ENCODE results near the gene RTF2. TPM values are rescaled to one million over a fixed set of nuclear protein-coding genes. Genes with fewer than 3 reads are reported as not detected.

RTF2 gene
- total RNA-seq, 4 donors from 2014 or later = 54.3 to 74.1 (median 65.2) TPM

DNA sequence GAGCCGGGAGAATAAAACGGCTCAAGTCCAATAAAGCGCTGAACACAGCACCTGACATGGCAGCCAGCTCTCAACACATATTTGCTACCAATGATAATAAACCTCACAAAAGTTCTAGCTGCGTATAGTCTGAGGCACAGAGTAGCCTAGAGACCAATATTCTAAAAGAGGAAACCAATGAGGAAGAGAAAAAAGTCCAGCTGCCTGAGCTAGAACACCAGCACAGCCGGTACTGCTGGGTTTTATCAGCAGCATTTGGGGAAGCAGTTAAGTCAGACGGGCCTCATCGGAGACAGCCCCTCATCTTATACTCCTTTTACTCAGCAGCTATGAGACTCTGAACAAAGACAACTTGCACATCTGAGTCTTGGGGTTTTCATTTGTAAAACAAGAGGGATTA lies 2.4 kb upstream of the RTF2 start:
- Histone ChIP-seq H3K27me3 (no peaks in the 10 kb centered on the region), H3K27ac (peak overlapping the region in 1 of 4 donors; percentile 92), H3K4me3 (no peak overlapping the region), H3K4me1 (peaks cover 0 to 32% (median 17%) of the 10 kb centered on the region in 4 donors), H3K9me3 (no peaks in the 10 kb centered on the region), H3K36me3 (peaks cover 0 to 5% (median 0%) of the 10 kb centered on the region in 3 donors)
- TF ChIP-seq POLR2A (IDR thresholded peaks at IDR 0.05) (no peak), EP300 (IDR thresholded peaks at IDR 0.05) (no peak)
- TF ChIP-seq, protein P1, sequence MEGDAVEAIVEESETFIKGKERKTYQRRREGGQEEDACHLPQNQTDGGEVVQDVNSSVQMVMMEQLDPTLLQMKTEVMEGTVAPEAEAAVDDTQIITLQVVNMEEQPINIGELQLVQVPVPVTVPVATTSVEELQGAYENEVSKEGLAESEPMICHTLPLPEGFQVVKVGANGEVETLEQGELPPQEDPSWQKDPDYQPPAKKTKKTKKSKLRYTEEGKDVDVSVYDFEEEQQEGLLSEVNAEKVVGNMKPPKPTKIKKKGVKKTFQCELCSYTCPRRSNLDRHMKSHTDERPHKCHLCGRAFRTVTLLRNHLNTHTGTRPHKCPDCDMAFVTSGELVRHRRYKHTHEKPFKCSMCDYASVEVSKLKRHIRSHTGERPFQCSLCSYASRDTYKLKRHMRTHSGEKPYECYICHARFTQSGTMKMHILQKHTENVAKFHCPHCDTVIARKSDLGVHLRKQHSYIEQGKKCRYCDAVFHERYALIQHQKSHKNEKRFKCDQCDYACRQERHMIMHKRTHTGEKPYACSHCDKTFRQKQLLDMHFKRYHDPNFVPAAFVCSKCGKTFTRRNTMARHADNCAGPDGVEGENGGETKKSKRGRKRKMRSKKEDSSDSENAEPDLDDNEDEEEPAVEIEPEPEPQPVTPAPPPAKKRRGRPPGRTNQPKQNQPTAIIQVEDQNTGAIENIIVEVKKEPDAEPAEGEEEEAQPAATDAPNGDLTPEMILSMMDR (IDR thresholded peaks at IDR 0.05) = no peak
- no peak for DNase-seq (ENCODE audit: low spot score in 2 of 2)
- WGBS, 2 donors = 53 to 63% methylated on average over 7 of the region's 7 CpGs

DNA sequence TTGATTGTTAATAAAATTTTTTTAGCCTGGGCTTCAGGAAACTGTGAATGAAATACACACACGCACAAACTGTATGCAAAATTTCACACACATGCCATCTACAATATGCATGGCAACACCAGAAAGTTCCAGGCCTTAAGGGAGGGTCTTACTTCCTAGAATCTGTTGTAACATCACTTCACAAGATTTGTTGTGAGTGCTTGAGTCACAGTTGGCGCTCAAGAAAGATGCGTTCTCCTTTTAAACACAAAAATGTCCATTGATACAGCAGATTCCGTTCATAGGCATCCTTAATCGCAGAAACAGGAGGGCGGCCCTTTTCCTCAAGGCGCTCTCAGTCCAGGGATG lies 485 bp upstream of the RTF2 start:
- Histone ChIP-seq H3K4me3 (peak overlapping the region; percentile 57 to 92 (median 75)), H3K9me3 (no peaks in the 10 kb centered on the region), H3K36me3 (peaks cover 0 to 16% (median 0%) of the 10 kb centered on the region in 3 donors), H3K27me3 (no peaks in the 10 kb centered on the region), H3K4me1 (peaks cover 0 to 35% (median 17%) of the 10 kb centered on the region in 4 donors), H3K27ac (peak overlapping the region; percentile 82 to 92 (median 86))
- no peak for DNase-seq (ENCODE audit: low spot score in 2 of 2)
- no peak for TF ChIP-seq POLR2A (IDR thresholded peaks at IDR 0.05)
- 4 to 5% methylated on average over 7 of the region's 7 CpGs for WGBS, 2 donors

DNA sequence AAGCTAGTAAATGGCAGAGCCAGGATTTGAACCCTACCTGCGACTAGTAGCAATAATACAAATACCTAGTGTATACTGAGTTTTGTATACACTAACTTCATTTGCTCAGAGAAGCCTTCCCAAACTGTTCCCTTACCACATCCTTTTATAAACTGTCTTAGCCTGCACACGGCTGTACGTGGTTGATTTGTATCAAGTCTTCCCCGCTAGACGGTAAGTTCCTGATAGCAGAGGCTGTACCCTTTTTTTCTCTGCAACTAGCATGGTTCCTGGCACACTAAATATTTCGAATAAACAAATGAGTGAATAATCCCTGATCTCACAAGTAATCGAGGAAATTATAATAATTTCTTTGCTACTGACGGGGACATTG lies 636 bp downstream of the RTF2 start:
- no peaks in the 10 kb centered on the region for H3K27me3 ChIP-seq
- H3K4me3 ChIP-seq = peak overlapping the region; percentile 57 to 92 (median 75)
- TF ChIP-seq, protein P1 (IDR thresholded peaks at IDR 0.05) = no peak
- no peak for TF ChIP-seq POLR2A (IDR thresholded peaks at IDR 0.05)
- TF ChIP-seq EP300 (IDR thresholded peaks at IDR 0.05) = no peak
- peaks cover 0 to 27% (median 6%) of the 10 kb centered on the region in 3 donors for H3K36me3 ChIP-seq
- peaks cover 0 to 35% (median 17%) of the 10 kb centered on the region in 4 donors for H3K4me1 ChIP-seq
- peak overlapping the region; percentile 82 to 92 (median 86) for H3K27ac ChIP-seq
- 23 to 29% methylated on average over 8 of the region's 8 CpGs for WGBS, 2 donors
- no peak for DNase-seq (ENCODE audit: low spot score in 2 of 2)
- no peaks in the 10 kb centered on the region for H3K9me3 ChIP-seq

DNA sequence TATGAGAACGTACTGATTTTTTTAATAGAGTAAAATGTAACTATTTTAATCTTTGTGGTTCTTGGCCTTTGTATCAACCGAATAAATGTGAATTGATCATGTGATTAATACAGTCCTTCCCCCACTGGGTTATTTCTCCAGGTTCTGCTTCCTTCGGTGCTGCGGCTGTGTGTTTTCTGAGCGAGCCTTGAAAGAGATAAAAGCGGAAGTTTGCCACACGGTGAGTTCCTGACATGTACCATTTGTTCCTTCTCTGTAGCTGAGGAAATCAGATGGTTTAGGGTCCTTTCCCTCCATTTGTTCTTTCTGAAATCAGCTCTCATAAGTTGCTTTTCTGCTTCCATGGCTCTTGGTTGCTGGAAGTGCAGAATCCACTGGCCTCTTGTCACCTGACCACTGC lies 15.5 kb downstream of the RTF2 start:
- H3K27ac ChIP-seq = no peak overlapping the region
- peak in 1 of 2 donors; percentile 12 for TF ChIP-seq EP300 (IDR thresholded peaks at IDR 0.05)
- TF ChIP-seq, protein P1 (IDR thresholded peaks at IDR 0.05) = no peak
- H3K27me3 ChIP-seq = no peaks in the 10 kb centered on the region
- H3K4me1 ChIP-seq = no peaks in the 10 kb centered on the region
- WGBS, 2 donors = 77 to 80% methylated on average over 7 of the region's 7 CpGs
- H3K4me3 ChIP-seq = no peak overlapping the region
- H3K9me3 ChIP-seq = no peaks in the 10 kb centered on the region
- peaks cover under 1 to 97% (median 2%) of the 10 kb centered on the region in 3 donors for H3K36me3 ChIP-seq
- no peak for DNase-seq (ENCODE audit: low spot score in 2 of 2)

DNA sequence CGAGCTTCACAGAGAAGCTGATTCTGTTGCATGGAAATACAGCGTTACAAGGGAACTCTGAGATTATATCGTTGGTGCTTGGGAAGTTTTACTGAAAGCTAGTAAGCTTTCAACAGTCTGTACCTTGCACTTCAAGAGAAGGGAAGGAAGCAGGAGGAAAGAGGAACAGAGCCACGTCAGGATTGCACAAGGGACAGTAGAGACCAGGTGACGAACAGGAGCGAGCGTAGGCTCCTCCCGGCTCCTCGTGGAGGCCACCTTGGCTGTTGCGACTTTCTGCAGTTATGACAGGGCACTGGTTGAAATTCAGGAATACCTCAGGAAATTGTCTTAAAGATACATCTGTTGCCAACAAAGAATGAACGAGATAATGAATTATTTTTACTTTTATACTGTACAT lies 18.8 kb downstream of the RTF2 start:
- Histone ChIP-seq H3K36me3 (peaks cover 0 to 97% (median 10%) of the 10 kb centered on the region in 3 donors), H3K4me3 (no peak overlapping the region), H3K9me3 (no peaks in the 10 kb centered on the region), H3K27ac (no peak overlapping the region), H3K27me3 (no peaks in the 10 kb centered on the region), H3K4me1 (no peaks in the 10 kb centered on the region)
- TF ChIP-seq EP300 (IDR thresholded peaks at IDR 0.05) (no peak), POLR2A (IDR thresholded peaks at IDR 0.05) (no peak)
- TF ChIP-seq, protein P1 (IDR thresholded peaks at IDR 0.05) = no peak
- WGBS, 2 donors = 85 to 86% methylated on average over 11 of the region's 11 CpGs
- DNase-seq (ENCODE audit: low spot score in 2 of 2) = no peak

DNA sequence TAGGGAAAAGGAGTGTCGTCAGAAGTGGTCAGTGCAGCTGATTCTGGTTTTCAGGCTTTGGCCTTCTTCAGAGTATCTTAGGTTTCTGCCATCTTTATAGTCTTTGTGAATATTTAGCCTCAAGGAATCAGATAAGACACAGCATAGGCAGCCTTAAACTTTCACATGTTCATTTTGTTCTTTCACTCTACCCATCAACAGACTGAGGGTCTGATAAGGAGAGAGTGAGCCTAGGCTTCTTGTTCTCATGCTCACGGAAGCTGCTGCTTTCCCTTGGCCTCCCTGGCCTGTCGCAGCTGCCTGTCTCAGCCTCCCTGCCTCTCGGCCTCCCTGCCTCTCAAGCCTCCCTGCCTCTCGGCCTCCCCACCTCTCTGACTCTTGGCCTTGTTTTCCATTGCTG lies 20.1 kb downstream of the RTF2 start:
- H3K27ac ChIP-seq = no peak overlapping the region
- no peaks in the 10 kb centered on the region for H3K9me3 ChIP-seq
- H3K4me1 ChIP-seq = no peaks in the 10 kb centered on the region
- peaks cover 0 to 93% (median 10%) of the 10 kb centered on the region in 3 donors for H3K36me3 ChIP-seq
- no peak overlapping the region for H3K4me3 ChIP-seq
- no peak for DNase-seq (ENCODE audit: low spot score in 2 of 2)
- H3K27me3 ChIP-seq = no peaks in the 10 kb centered on the region
- 91 to 97% methylated on average over 5 of the region's 5 CpGs for WGBS, 2 donors
- TF ChIP-seq, protein P1 (IDR thresholded peaks at IDR 0.05) = no peak
- no peak for TF ChIP-seq POLR2A (IDR thresholded peaks at IDR 0.05)
- no peak for TF ChIP-seq EP300 (IDR thresholded peaks at IDR 0.05)

All from tibial nerve (tissue), 4 donors.